ENCODE data around the gene QKI. TPM values are rescaled to one million over a fixed set of nuclear protein-coding genes. Genes with fewer than 3 reads are reported as not detected.

Gene QKI
- total RNA-seq, 1 experiment from 2014 or later: 176 TPM

DNA sequence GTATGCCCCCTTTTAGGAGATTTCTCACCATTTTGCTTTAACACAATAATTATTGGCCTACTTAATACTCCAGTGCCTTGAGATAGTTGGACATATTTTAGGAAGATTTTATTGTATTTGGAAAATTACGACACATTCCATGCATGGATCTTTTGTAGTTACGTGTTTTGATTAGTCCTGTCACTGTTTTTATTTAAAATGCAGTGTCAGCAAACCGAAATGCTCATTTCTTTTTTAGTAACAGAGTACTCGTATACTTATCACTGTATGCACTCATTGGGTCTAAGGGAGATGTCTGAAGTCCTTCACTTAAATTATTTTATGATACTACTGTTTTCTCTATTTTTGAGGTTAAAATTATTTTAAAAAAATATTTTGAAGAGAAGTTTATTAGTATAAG is 153.8 kb downstream of the QKI start:
- no peaks in the 10 kb centered on the region for H3K79me1 ChIP-seq (ENCODE audit: insufficient read depth, low read depth, low read length, poor library complexity, severe bottlenecking)
- H3K9me3 Mint-ChIP-seq: no peaks in the 10 kb centered on the region
- no peak overlapping the region for H3K4ac ChIP-seq (ENCODE audit: low read depth, low read length)
- H3K4me2 ChIP-seq (ENCODE audit: insufficient read depth, insufficient read length, low read length): no peak overlapping the region
- H3K27ac Mint-ChIP-seq: no peak overlapping the region
- no peak overlapping the region for H4K5ac ChIP-seq (ENCODE audit: insufficient read length, low read depth, low read length)
- H3K18ac ChIP-seq (ENCODE audit: insufficient read length, low read depth, low read length): no peak overlapping the region
- H2BK15ac ChIP-seq (ENCODE audit: low read depth, low read length): no peak overlapping the region
- H3K4me1 ChIP-seq (ENCODE audit: insufficient read depth, low read length): no peaks in the 10 kb centered on the region; the same call in 1 of the 2 replicates
- no CpG with 5 or more reads among the region's 4 CpGs for WGBS (ENCODE audit: extremely low coverage, insufficient read length, low lambda C conversion rate)
- no peak overlapping the region for H2BK12ac ChIP-seq (ENCODE audit: insufficient read length, low read depth, low read length)
- peaks cover 13 to 43% (median 28%) of the 10 kb centered on the region in 3 experiments; a peak in 6 of 7 replicates for H3K36me3 Mint-ChIP-seq (ENCODE audit: insufficient read depth in 1 of 3, low read depth in 3 of 3)
- no peak overlapping the region for H2AK5ac ChIP-seq (ENCODE audit: insufficient read length, low read length)
- H3K9ac ChIP-seq (ENCODE audit: extremely low read depth, insufficient read length, low read length): no peak overlapping the region
- no peak for DNase-seq
- H3K23ac ChIP-seq (ENCODE audit: insufficient read length, low read depth, low read length): no peak overlapping the region
- no peak overlapping the region for H3K4me3 Mint-ChIP-seq
- H2BK20ac ChIP-seq (ENCODE audit: low read depth, low read length, poor library complexity, severe bottlenecking): no peak overlapping the region
- H4K20me1 ChIP-seq (ENCODE audit: control insufficient read depth, insufficient read depth, insufficient read length): no peaks in the 10 kb centered on the region
- H3K27me3 Mint-ChIP-seq (ENCODE audit: low read depth): no peaks in the 10 kb centered on the region
- TF ChIP-seq, protein P1, sequence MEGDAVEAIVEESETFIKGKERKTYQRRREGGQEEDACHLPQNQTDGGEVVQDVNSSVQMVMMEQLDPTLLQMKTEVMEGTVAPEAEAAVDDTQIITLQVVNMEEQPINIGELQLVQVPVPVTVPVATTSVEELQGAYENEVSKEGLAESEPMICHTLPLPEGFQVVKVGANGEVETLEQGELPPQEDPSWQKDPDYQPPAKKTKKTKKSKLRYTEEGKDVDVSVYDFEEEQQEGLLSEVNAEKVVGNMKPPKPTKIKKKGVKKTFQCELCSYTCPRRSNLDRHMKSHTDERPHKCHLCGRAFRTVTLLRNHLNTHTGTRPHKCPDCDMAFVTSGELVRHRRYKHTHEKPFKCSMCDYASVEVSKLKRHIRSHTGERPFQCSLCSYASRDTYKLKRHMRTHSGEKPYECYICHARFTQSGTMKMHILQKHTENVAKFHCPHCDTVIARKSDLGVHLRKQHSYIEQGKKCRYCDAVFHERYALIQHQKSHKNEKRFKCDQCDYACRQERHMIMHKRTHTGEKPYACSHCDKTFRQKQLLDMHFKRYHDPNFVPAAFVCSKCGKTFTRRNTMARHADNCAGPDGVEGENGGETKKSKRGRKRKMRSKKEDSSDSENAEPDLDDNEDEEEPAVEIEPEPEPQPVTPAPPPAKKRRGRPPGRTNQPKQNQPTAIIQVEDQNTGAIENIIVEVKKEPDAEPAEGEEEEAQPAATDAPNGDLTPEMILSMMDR (conservative IDR thresholded peaks at IDR 0.05): no peak
- H4K8ac ChIP-seq (replicated peaks; ENCODE audit: insufficient read length, low read depth, low read length): no peak overlapping the region
- H3T11ph ChIP-seq (ENCODE audit: low read length): no peak overlapping the region
- no peak overlapping the region for H3K14ac ChIP-seq (ENCODE audit: insufficient read depth, low read length)
- H3K23me2 ChIP-seq (ENCODE audit: insufficient read length, low read depth, low read length, poor library complexity, severe bottlenecking): no peaks in the 10 kb centered on the region
- H3K79me2 ChIP-seq (ENCODE audit: insufficient read depth, low read length): no peaks in the 10 kb centered on the region
- H2BK120ac ChIP-seq (ENCODE audit: low read depth, low read length, poor library complexity, severe bottlenecking): no peak overlapping the region
- no peaks in the 10 kb centered on the region for H3K27me3 ChIP-seq (ENCODE audit: insufficient read depth, low read length)
- peaks cover 17 to 28% of the 10 kb centered on the region in 2 experiments for H3K4me1 Mint-ChIP-seq
- no peak overlapping the region for H4K91ac ChIP-seq (ENCODE audit: insufficient read length, low read depth, low read length)
- no peak overlapping the region for H3K27ac ChIP-seq (ENCODE audit: insufficient read length, low read depth, low read length)
- no peak overlapping the region for H2BK5ac ChIP-seq (ENCODE audit: insufficient read length, low read length)
- no peak overlapping the region for H3K56ac ChIP-seq (ENCODE audit: insufficient read length, low read depth, low read length)
- no peak overlapping the region for H2AFZ ChIP-seq (ENCODE audit: low read length)
- no peaks in the 10 kb centered on the region for H3K9me3 ChIP-seq (ENCODE audit: control insufficient read depth, low read depth, low read length)
